ENCODE results near the gene GSTM4.
A peak's percentile ranks its signal among the peaks of the same experiment; 100 is the strongest.
"Not testable (repeated sequence)": the region's sequence is repeated elsewhere in the genome, so short reads cannot be mapped to it uniquely, and the experiment has no call there.

GSTM4 gene

GRCh38 chr1:109637446-109637845, 18.5 kb upstream of the GSTM4 start:
- DNase-seq (ENCODE audit: low read depth in 2 of 2): no peak

GRCh38 chr1:109639063-109639840, 16.6 kb upstream of the GSTM4 start:
- DNase-seq (ENCODE audit: low read depth in 2 of 2): no peak

GRCh38 chr1:109639841-109640184, 16.1 kb upstream of the GSTM4 start:
- no peak for DNase-seq (ENCODE audit: low read depth in 2 of 2)

- peak; percentile 70 to 94 for DNase-seq (ENCODE audit: low read depth in 2 of 2)
These were observed 15.5 kb upstream of the GSTM4 start for GRCh38 chr1:109640285-109640865.

- DNase-seq (ENCODE audit: low read depth in 2 of 2): no peak
These were observed 14.7 kb upstream of the GSTM4 start for GRCh38 chr1:109641078-109641740.

- no peak for DNase-seq (ENCODE audit: low read depth in 2 of 2)
These were observed 14.0 kb upstream of the GSTM4 start for GRCh38 chr1:109641861-109642260.

- no peak for DNase-seq (ENCODE audit: low read depth in 2 of 2)
These were observed 13.3 kb upstream of the GSTM4 start for GRCh38 chr1:109642626-109643025.

GRCh38 chr1:109643385-109644230, 12.3 kb upstream of the GSTM4 start:
- peak; percentile 71 to 80 for DNase-seq (ENCODE audit: low read depth in 2 of 2)

- DNase-seq (ENCODE audit: low read depth in 2 of 2): no peak
These were observed 11.2 kb upstream of the GSTM4 start for GRCh38 chr1:109644670-109645069.

- no peak for DNase-seq (ENCODE audit: low read depth in 2 of 2)
These were observed 6.4 kb upstream of the GSTM4 start for GRCh38 chr1:109649491-109649914.

GRCh38 chr1:109650609-109651008, 5.3 kb upstream of the GSTM4 start:
- DNase-seq (ENCODE audit: low read depth in 2 of 2): no peak

GRCh38 chr1:109652402-109652801, 3.5 kb upstream of the GSTM4 start:
- no peak for DNase-seq (ENCODE audit: low read depth in 2 of 2)

- DNase-seq (ENCODE audit: low read depth in 2 of 2): no peak
These were observed 2.6 kb upstream of the GSTM4 start for GRCh38 chr1:109653306-109653705.

GRCh38 chr1:109654519-109654918, 1.4 kb upstream of the GSTM4 start:
- DNase-seq (ENCODE audit: low read depth in 2 of 2): no peak

- DNase-seq (ENCODE audit: low read depth in 2 of 2): no peak
These were observed 1.5 kb downstream of the GSTM4 start for GRCh38 chr1:109657395-109657794.

GRCh38 chr1:109657970-109658369, 2.1 kb downstream of the GSTM4 start:
- DNase-seq (ENCODE audit: low read depth in 2 of 2): no peak

GRCh38 chr1:109658533-109659042, 2.7 kb downstream of the GSTM4 start:
- DNase-seq (ENCODE audit: low read depth in 2 of 2): no peak

GRCh38 chr1:109659145-109659544, 3.2 kb downstream of the GSTM4 start:
- DNase-seq (ENCODE audit: low read depth in 2 of 2): no peak

GRCh38 chr1:109659997-109660690, 4.2 kb downstream of the GSTM4 start:
- no peak for DNase-seq (ENCODE audit: low read depth in 2 of 2)

- not testable (repeated sequence) for DNase-seq (ENCODE audit: low read depth in 2 of 2)
These were observed 4.8 kb downstream of the GSTM4 start for GRCh38 chr1:109660691-109661026.

- no peak for DNase-seq (ENCODE audit: low read depth in 2 of 2)
These were observed 5.5 kb downstream of the GSTM4 start for GRCh38 chr1:109661391-109661790.

Data from stimulated activated CD4-positive, alpha-beta T cell treated with anti-CD3 and anti-CD28 coated beads, Interleukin-1b, Interleukin-23, amount 100 ng/mL, for 1 hour (primary cell).